Right lobe of liver (tissue), 6 donors: ENCODE results near the gene PCAT7. TPM values are rescaled to one million over a fixed set of nuclear protein-coding genes. Genes with fewer than 3 reads are reported as not detected.
A peak's percentile ranks its signal among the peaks of the same experiment; 100 is the strongest.

Experiments
- ATAC-seq, 4 donors: fragments of 200-7000 bp; cut with Tn5 transposase; one replicate each; pipeline ENCODE4 v1.9.1; 2020; ENCODE audit warnings: mild to moderate bottlenecking in 4 of 4, moderate library complexity in 4 of 4
- DNase-seq, 3 donors: peaks; one replicate each; pipeline ENCODE4 v3.0.0-alpha.2; 2020
- H3K27ac ChIP-seq, 3 donors: fragments of 200-600 bp; one replicate each; pipeline ENCODE4 v1.8.0; 2022
- H3K27me3 ChIP-seq, 2 donors: fragments of 200-600 bp; one replicate each; pipeline ENCODE4 v1.8.0; 2022
- H3K36me3 ChIP-seq, 4 donors: fragments of 200-600 bp; sonication (generic) in 1 of 4; one replicate each; pipeline versions ENCODE4 v1.5.1 to v1.8.0; 2017 to 2022; ENCODE audit warnings: control low read depth in 1 of 4
- H3K4me1 ChIP-seq, 4 donors: fragments of 200-600 bp; sonication (generic) in 1 of 4; one replicate each; pipeline versions ENCODE4 v1.5.1 to v1.8.0; 2017 to 2022; ENCODE audit warnings: control low read depth in 1 of 4
- H3K4me3 ChIP-seq, 3 donors: fragments of 200-600 bp; one replicate each; pipeline ENCODE4 v1.8.0; 2022
- H3K9me3 ChIP-seq, 4 donors: fragments of 200-600 bp; sonication (generic) in 1 of 4; one replicate each; pipeline versions ENCODE4 v1.5.1 to v1.8.0; 2017 to 2022; ENCODE audit warnings: control low read depth in 1 of 4
- CTCF ChIP-seq, 4 donors: fragments of 200-600 bp in 3 of 4; fragments of 450-650 bp in 1 of 4; IDR thresholded peaks; one replicate each; pipeline versions ENCODE4 v1.5.1 to v1.8.0; 2016 to 2022; ENCODE audit warnings: antibody characterized with exemption in 4 of 4, mild to moderate bottlenecking in 2 of 4
- POLR2A ChIP-seq: fragments of 450-650 bp; IDR thresholded peaks from one replicate; pipeline ENCODE4 v1.6.1; 2017; ENCODE audit warnings: antibody characterized with exemption, mild to moderate bottlenecking
- WGBS: methylation state at CpG from one replicate; pipeline ENCODE4 v1.1.6; 2018; ENCODE audit warnings: low coverage, low lambda C conversion rate; ENCODE audit not compliant: insufficient coverage; ENCODE audit errors: missing lambda C conversion rate; 5-methylcytosine and 5-hydroxymethylcytosine counted together
- intact Hi-C, 2 donors: fragments of 100-400 bp; cut with DNase I; formaldehyde crosslinking; loops; one replicate each; pipeline versions ENCODE4 v1.11.2 to v1.14.1; 2022
- total RNA-seq, 6 experiments: library from RNA; depleted of rRNA in 2 of 6; stranded (reverse); fragments of >200 nt in 2 of 6; fragmentation: NEBNext Ultra II Directional in 3 of 6; extraction: Animal tissue kit (Norgen Biotek cat#: 25700) in 3 of 6; gene quantifications; one replicate each; pipeline versions ENCODE4 v1.1.0 to v1.2.4, GENCODE V29; 2016 to 2023
- donor health status: DM: no; HTN: yes; CAD: no.
- donor health status: DM: no; HTN: no; CAD: no.
- donor health status: DM: no; HTN: no; CAD: no.
- donor health status: DM: no; HTN: yes; CAD: no.
- donor health status: DM: no; HTN: yes; CAD: no.

PCAT7 gene
- total RNA-seq, 6 experiments from 2014 or later, result 0.37 to 3.1 (median 0.96) TPM

- no peaks in the 10 kb centered on the region for H3K9me3 ChIP-seq
- intact Hi-C loops, result no loop called here
- no peak within 1 kb of the TSS for H3K27ac ChIP-seq
- H3K4me3 ChIP-seq, result no peak within 1 kb of the TSS
- no peaks in the 10 kb centered on the region for H3K36me3 ChIP-seq
- no peaks in the 10 kb centered on the region for H3K4me1 ChIP-seq
- H3K27me3 ChIP-seq, result no peaks in the 10 kb centered on the region
- TF ChIP-seq CTCF (IDR thresholded peaks at IDR 0.05) (no peak), POLR2A (no peak)
- ATAC-seq (no peak), DNase-seq (peak in 1 of 3 donors; percentile 26)
- 79% methylated on average over 13 of the region's 21 CpGs for WGBS
These were observed 38.8 kb downstream of the PCAT7 start, which contains the start of gene FBP2 for GRCh38 chr9:94593459-94594345. Gene FBP2, minus strand, starts transcription at chr9:94593824. Its CDS starts 98 bp downstream, at chr9:94593726.

DNA sequence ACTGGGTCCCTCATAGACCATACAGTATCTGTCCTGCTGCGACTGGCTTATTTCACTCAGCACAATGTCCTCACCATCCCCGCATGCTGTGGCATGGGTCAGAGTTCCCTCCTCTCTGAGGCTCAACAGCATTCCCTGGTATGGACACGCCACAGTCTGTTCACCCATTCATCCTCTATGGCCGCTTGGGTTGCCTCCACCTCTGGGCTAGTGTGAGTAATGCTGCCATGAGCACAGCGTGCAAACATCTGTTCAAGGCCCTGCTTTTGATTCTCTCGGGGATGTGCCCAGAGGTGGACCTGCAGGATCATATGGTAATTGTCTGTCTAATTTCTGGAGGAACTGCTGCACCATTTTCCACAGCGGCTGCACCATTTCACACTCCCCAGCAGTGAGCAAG lies 44.2 kb downstream of the PCAT7 start:
- DNase-seq, result no peak
- intact Hi-C loops, result no loop called here
- TF ChIP-seq POLR2A (no peak), CTCF (IDR thresholded peaks at IDR 0.05) (no peak)
- Histone ChIP-seq H3K36me3 (peaks cover 0 to 16% (median 3%) of the 10 kb centered on the region in 4 donors), H3K9me3 (no peaks in the 10 kb centered on the region), H3K4me3 (no peak overlapping the region), H3K4me1 (peaks cover 0 to 15% (median 5%) of the 10 kb centered on the region in 4 donors), H3K27ac (no peak overlapping the region), H3K27me3 (no peaks in the 10 kb centered on the region)
- WGBS, result 40% methylated on average over 1 of the region's 7 CpGs
- ATAC-seq, result no peak

DNA sequence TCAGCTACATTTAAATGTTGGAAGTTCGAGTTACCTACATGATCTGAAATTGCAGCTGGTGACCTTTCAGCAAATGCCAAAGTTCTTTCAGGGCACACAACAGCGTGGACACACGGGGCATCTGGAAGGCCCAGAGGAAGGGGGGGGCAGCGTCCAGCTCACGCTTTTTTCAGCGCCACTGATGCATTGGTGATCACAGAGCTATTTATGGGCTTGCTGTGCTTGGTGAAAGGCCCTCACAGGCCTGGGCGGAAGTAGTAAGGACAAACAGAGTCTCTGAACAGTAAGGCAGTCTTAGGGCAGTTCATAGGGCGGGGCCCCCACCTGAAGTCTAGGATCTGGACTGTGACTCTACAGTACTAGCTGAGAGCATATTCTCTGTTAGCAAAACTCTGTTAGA lies 45.4 kb downstream of the PCAT7 start:
- Histone ChIP-seq H3K36me3 (peaks cover 0 to 27% (median 8%) of the 10 kb centered on the region in 4 donors), H3K4me1 (peaks cover 0 to 15% (median 5%) of the 10 kb centered on the region in 4 donors), H3K4me3 (no peak overlapping the region), H3K27me3 (no peaks in the 10 kb centered on the region), H3K9me3 (no peaks in the 10 kb centered on the region), H3K27ac (peak overlapping the region in 2 of 3 donors; percentile 53 to 68)
- ATAC-seq (peak; percentile 77 to 89 (median 80)), DNase-seq (peak; percentile 47 to 86 (median 76))
- TF ChIP-seq POLR2A (peak; percentile 35), CTCF (IDR thresholded peaks at IDR 0.05) (no peak)
- WGBS, result 27% methylated on average over 5 of the region's 8 CpGs
- intact Hi-C loops, result loop anchor here in 1 of 2 donors (5.0 kb wide), 1 partner anchor 48 kb away; no protein-coding TSS in a partner anchor

DNA sequence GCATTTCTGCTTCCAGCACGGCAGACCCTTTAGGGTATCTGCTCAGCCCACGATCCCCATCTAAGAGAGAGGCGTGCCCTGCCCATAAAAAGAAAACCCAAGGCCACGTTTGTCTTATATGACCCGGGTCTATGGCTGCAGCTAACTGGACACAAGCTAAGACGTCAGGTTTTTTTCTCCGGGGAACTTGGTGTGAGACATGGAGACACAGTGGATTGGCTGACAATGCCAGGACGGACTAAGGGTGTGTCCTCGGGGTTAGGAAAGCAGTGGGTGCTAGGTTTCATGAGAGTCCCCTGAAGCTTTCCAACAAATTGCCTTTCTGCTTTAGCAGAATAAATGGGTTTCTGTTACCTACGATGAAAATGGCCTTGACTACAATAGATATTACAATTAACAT lies 45.8 kb downstream of the PCAT7 start:
- Histone ChIP-seq H3K4me3 (no peak overlapping the region), H3K4me1 (peaks cover 0 to 15% (median 5%) of the 10 kb centered on the region in 4 donors), H3K9me3 (no peaks in the 10 kb centered on the region), H3K27ac (peak overlapping the region in 2 of 3 donors; percentile 53 to 68), H3K27me3 (no peaks in the 10 kb centered on the region), H3K36me3 (peaks cover 0 to 31% (median 11%) of the 10 kb centered on the region in 4 donors)
- intact Hi-C loops, result loop anchor here in 1 of 2 donors (5.0 kb wide), 1 partner anchor 48 kb away; no protein-coding TSS in a partner anchor
- TF ChIP-seq POLR2A (no peak), CTCF (IDR thresholded peaks at IDR 0.05) (no peak)
- WGBS, result 68% methylated on average over 10 of the region's 10 CpGs
- DNase-seq, result no peak
- ATAC-seq, result peak in 1 of 4 donors; percentile 3
